ENCODE data around the gene WRAP53.
A peak's percentile ranks its signal among the peaks of the same experiment; 100 is the strongest.
"Not testable (repeated sequence)": the region's sequence is repeated elsewhere in the genome, so short reads cannot be mapped to it uniquely, and the experiment has no call there.

WRAP53 gene

GRCh38 chr17:7687908-7688807 is at the start of gene WRAP53:
Gene WRAP53, plus strand, starts transcription at chr17:7688477. Its CDS starts 172 bp downstream, at chr17:7688649.
- H3K36me3 ChIP-seq (ENCODE audit: insufficient read depth, low read depth, low read length) = peaks cover 31% of the 10 kb centered on the region

GRCh38 chr17:7640783-7641182 is 47.5 kb upstream of the WRAP53 start:
- Histone ChIP-seq H3K9ac (ENCODE audit: low read depth, low read length) (no peak overlapping the region), H3K9me3 (ENCODE audit: insufficient read depth, low read depth, low read length) (no peaks in the 10 kb centered on the region), H3K36me3 (ENCODE audit: insufficient read depth, low read depth, low read length) (no peaks in the 10 kb centered on the region), H3K4me3 (ENCODE audit: low read length) (no peak overlapping the region), H3K27me3 (ENCODE audit: insufficient read depth, low read length) (no peaks in the 10 kb centered on the region; the same call in 1 of the 2 replicates), H3K4me1 (ENCODE audit: insufficient read depth, low read length) (peaks cover 6% of the 10 kb centered on the region; the same call in 1 of the 2 replicates), H3K27ac (ENCODE audit: low read length) (no peak overlapping the region)

More at GRCh38 chr17:7687908-7688807, at the start of gene WRAP53:
- H3K4me3 ChIP-seq (ENCODE audit: low read length) = peak within 1 kb of the TSS; percentile 97
- H3K27ac ChIP-seq (ENCODE audit: low read length) = peak within 1 kb of the TSS; percentile 86
- H3K4me1 ChIP-seq (ENCODE audit: insufficient read depth, low read length) = peaks cover 15% of the 10 kb centered on the region
- H3K27me3 ChIP-seq (ENCODE audit: insufficient read depth, low read length) = no peaks in the 10 kb centered on the region
- H3K9me3 ChIP-seq (ENCODE audit: insufficient read depth, low read depth, low read length) = no peaks in the 10 kb centered on the region
- peak within 1 kb of the TSS; percentile 99 for H3K9ac ChIP-seq (ENCODE audit: low read depth, low read length)

GRCh38 chr17:7641635-7642034 is 46.6 kb upstream of the WRAP53 start:
- not testable (repeated sequence) for H3K4me1 ChIP-seq (ENCODE audit: insufficient read depth, low read length); H3K27ac ChIP-seq (ENCODE audit: low read length); H3K36me3 ChIP-seq (ENCODE audit: insufficient read depth, low read depth, low read length); H3K27me3 ChIP-seq (ENCODE audit: insufficient read depth, low read length); H3K4me3 ChIP-seq (ENCODE audit: low read length); H3K9ac ChIP-seq (ENCODE audit: low read depth, low read length); H3K9me3 ChIP-seq (ENCODE audit: insufficient read depth, low read depth, low read length)

- H3K4me3 ChIP-seq (ENCODE audit: low read length) = no peak overlapping the region
- no peaks in the 10 kb centered on the region for H3K4me1 ChIP-seq (ENCODE audit: insufficient read depth, low read length)
- H3K9ac ChIP-seq (ENCODE audit: low read depth, low read length) = no peak overlapping the region
- peaks cover 8% of the 10 kb centered on the region for H3K27me3 ChIP-seq (ENCODE audit: insufficient read depth, low read length)
- H3K27ac ChIP-seq (ENCODE audit: low read length) = no peak overlapping the region
- no peaks in the 10 kb centered on the region for H3K9me3 ChIP-seq (ENCODE audit: insufficient read depth, low read depth, low read length)
- H3K36me3 ChIP-seq (ENCODE audit: insufficient read depth, low read depth, low read length) = no peaks in the 10 kb centered on the region
Observed at GRCh38 chr17:7644775-7645174, 43.5 kb upstream of the WRAP53 start.

GRCh38 chr17:7646457-7646856 is 41.8 kb upstream of the WRAP53 start:
- Histone ChIP-seq H3K9me3 (ENCODE audit: insufficient read depth, low read depth, low read length) (no peaks in the 10 kb centered on the region), H3K27me3 (ENCODE audit: insufficient read depth, low read length) (peaks cover 19% of the 10 kb centered on the region), H3K4me3 (ENCODE audit: low read length) (no peak overlapping the region), H3K27ac (ENCODE audit: low read length) (no peak overlapping the region), H3K36me3 (ENCODE audit: insufficient read depth, low read depth, low read length) (no peaks in the 10 kb centered on the region), H3K9ac (ENCODE audit: low read depth, low read length) (no peak overlapping the region), H3K4me1 (ENCODE audit: insufficient read depth, low read length) (no peaks in the 10 kb centered on the region; the same call in 1 of the 2 replicates)

GRCh38 chr17:7647018-7647417 is 41.3 kb upstream of the WRAP53 start:
- Histone ChIP-seq H3K4me1 (ENCODE audit: insufficient read depth, low read length) (no peaks in the 10 kb centered on the region; the same call in 1 of the 2 replicates), H3K4me3 (ENCODE audit: low read length) (no peak overlapping the region), H3K27me3 (ENCODE audit: insufficient read depth, low read length) (peaks cover 25% of the 10 kb centered on the region), H3K27ac (ENCODE audit: low read length) (no peak overlapping the region), H3K9me3 (ENCODE audit: insufficient read depth, low read depth, low read length) (no peaks in the 10 kb centered on the region), H3K9ac (ENCODE audit: low read depth, low read length) (no peak overlapping the region), H3K36me3 (ENCODE audit: insufficient read depth, low read depth, low read length) (no peaks in the 10 kb centered on the region)

GRCh38 chr17:7650509-7651096 is 37.7 kb upstream of the WRAP53 start, which contains the start of gene ATP1B2:
Gene ATP1B2, plus strand, starts transcription at chr17:7650926. Its CDS starts 593 bp downstream, at chr17:7651519.
- peaks cover 44% of the 10 kb centered on the region for H3K27me3 ChIP-seq (ENCODE audit: insufficient read depth, low read length)
- H3K9ac ChIP-seq (ENCODE audit: low read depth, low read length) = peak within 1 kb of the TSS; percentile 6; the same call in 1 of the 2 replicates
- H3K27ac ChIP-seq (ENCODE audit: low read length) = no peak within 1 kb of the TSS

GRCh38 chr17:7651097-7651664 is 37.1 kb upstream of the WRAP53 start:
- H3K4me1 ChIP-seq (ENCODE audit: insufficient read depth, low read length) = peaks cover 1% of the 10 kb centered on the region; the same call in 1 of the 2 replicates
- H3K27me3 ChIP-seq (ENCODE audit: insufficient read depth, low read length) = peaks cover 44% of the 10 kb centered on the region
- no peaks in the 10 kb centered on the region for H3K9me3 ChIP-seq (ENCODE audit: insufficient read depth, low read depth, low read length)
- no peak overlapping the region for H3K27ac ChIP-seq (ENCODE audit: low read length)
- H3K4me3 ChIP-seq (ENCODE audit: low read length) = peak overlapping the region; percentile 69
- no peak overlapping the region for H3K9ac ChIP-seq (ENCODE audit: low read depth, low read length)
- 0 out of 2 replicates have a peak, but pooled peaks cover 4% of the 10 kb centered on the region for H3K36me3 ChIP-seq (ENCODE audit: insufficient read depth, low read depth, low read length)

More at GRCh38 chr17:7650509-7651096, 37.7 kb upstream of the WRAP53 start, which contains the start of gene ATP1B2:
- H3K9me3 ChIP-seq (ENCODE audit: insufficient read depth, low read depth, low read length) = no peaks in the 10 kb centered on the region
- H3K4me3 ChIP-seq (ENCODE audit: low read length) = peak within 1 kb of the TSS; percentile 69
- H3K36me3 ChIP-seq (ENCODE audit: insufficient read depth, low read depth, low read length) = 0 out of 2 replicates have a peak, but pooled peaks cover under 1% of the 10 kb centered on the region
- no peaks in the 10 kb centered on the region; the same call in 1 of the 2 replicates for H3K4me1 ChIP-seq (ENCODE audit: insufficient read depth, low read length)

- Histone ChIP-seq H3K4me3 (ENCODE audit: low read length) (peak overlapping the region; percentile 69), H3K36me3 (ENCODE audit: insufficient read depth, low read depth, low read length) (0 out of 2 replicates have a peak, but pooled peaks cover 4% of the 10 kb centered on the region), H3K27me3 (ENCODE audit: insufficient read depth, low read length) (peaks cover 44% of the 10 kb centered on the region), H3K9ac (ENCODE audit: low read depth, low read length) (no peak overlapping the region), H3K4me1 (ENCODE audit: insufficient read depth, low read length) (peaks cover 6% of the 10 kb centered on the region; the same call in 1 of the 2 replicates), H3K27ac (ENCODE audit: low read length) (no peak overlapping the region), H3K9me3 (ENCODE audit: insufficient read depth, low read depth, low read length) (no peaks in the 10 kb centered on the region)
Observed at GRCh38 chr17:7651665-7652387, 36.5 kb upstream of the WRAP53 start.

GRCh38 chr17:7652388-7653356 is 35.6 kb upstream of the WRAP53 start:
- Histone ChIP-seq H3K9me3 (ENCODE audit: insufficient read depth, low read depth, low read length) (no peaks in the 10 kb centered on the region), H3K27ac (ENCODE audit: low read length) (no peak overlapping the region), H3K9ac (ENCODE audit: low read depth, low read length) (no peak overlapping the region), H3K36me3 (ENCODE audit: insufficient read depth, low read depth, low read length) (0 out of 2 replicates have a peak, but pooled peaks cover 4% of the 10 kb centered on the region), H3K4me3 (ENCODE audit: low read length) (peak overlapping the region; percentile 69), H3K4me1 (ENCODE audit: insufficient read depth, low read length) (peaks cover 7% of the 10 kb centered on the region), H3K27me3 (ENCODE audit: insufficient read depth, low read length) (peaks cover 44% of the 10 kb centered on the region)
